ENCODE data around the gene ACTR3C. TPM values are rescaled to one million over a fixed set of nuclear protein-coding genes. Genes with fewer than 3 reads are reported as not detected.

The ACTR3C gene
- total RNA-seq, 1 experiment from 2014 or later: 2.2 TPM

DNA sequence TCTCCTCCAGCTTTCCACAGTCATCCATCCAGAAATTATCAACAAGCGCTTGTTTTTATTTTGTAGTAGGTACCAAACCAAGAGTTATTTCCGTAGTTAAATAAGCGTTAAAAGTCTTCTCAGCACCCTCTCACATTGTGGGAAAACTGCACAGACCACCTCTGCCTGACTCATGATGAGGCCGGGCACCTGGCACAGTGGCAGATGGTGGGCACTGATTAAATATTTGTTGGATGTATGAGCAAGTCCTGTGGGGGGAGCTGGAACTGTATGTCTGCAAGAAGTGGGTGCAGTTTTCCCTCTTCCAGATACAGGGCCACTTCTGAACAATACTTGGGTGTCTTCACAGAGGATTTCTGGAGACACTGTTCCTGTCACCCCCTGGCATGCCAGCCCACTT, 40.0 kb upstream of the ACTR3C start:
- Mint-ChIP-seq H3K27ac (no peak overlapping the region), H3K27me3 (ENCODE audit: low read depth) (peaks cover 1% of the 10 kb centered on the region), H3K9me3 (peaks cover 4 to 7% of the 10 kb centered on the region in 2 experiments; a peak in 3 of 5 replicates), H3K4me3 (no peak overlapping the region; a peak in 1 of 5 replicates), H3K36me3 (ENCODE audit: insufficient read depth in 1 of 3, low read depth in 3 of 3) (peaks cover 0 to 4% (median 0%) of the 10 kb centered on the region in 3 experiments; a peak in 1 of 7 replicates), H3K4me1 (peaks cover 43 to 44% of the 10 kb centered on the region in 2 experiments)
- Histone ChIP-seq H2BK12ac (ENCODE audit: insufficient read length, low read depth, low read length) (no peak overlapping the region), H3K79me1 (ENCODE audit: insufficient read depth, low read depth, low read length, poor library complexity, severe bottlenecking) (no peaks in the 10 kb centered on the region), H2BK120ac (ENCODE audit: low read depth, low read length, poor library complexity, severe bottlenecking) (no peak overlapping the region), H3K9me3 (ENCODE audit: control insufficient read depth, low read depth, low read length) (no peaks in the 10 kb centered on the region), H3K79me2 (ENCODE audit: insufficient read depth, low read length) (no peaks in the 10 kb centered on the region), H2BK20ac (ENCODE audit: low read depth, low read length, poor library complexity, severe bottlenecking) (no peak overlapping the region), H3K4ac (ENCODE audit: low read depth, low read length) (no peak overlapping the region), H3K14ac (ENCODE audit: insufficient read depth, low read length) (no peak overlapping the region), H2AFZ (ENCODE audit: low read length) (no peak overlapping the region), H3T11ph (ENCODE audit: low read length) (no peak overlapping the region), H2BK5ac (ENCODE audit: insufficient read length, low read length) (no peak overlapping the region), H2BK15ac (ENCODE audit: low read depth, low read length) (no peak overlapping the region), H3K23me2 (ENCODE audit: insufficient read length, low read depth, low read length, poor library complexity, severe bottlenecking) (peaks cover 6% of the 10 kb centered on the region), H4K8ac (replicated peaks; ENCODE audit: insufficient read length, low read depth, low read length) (no peak overlapping the region), H3K27ac (ENCODE audit: insufficient read length, low read depth, low read length) (no peak overlapping the region), H4K20me1 (ENCODE audit: control insufficient read depth, insufficient read depth, insufficient read length) (no peaks in the 10 kb centered on the region), H4K91ac (ENCODE audit: insufficient read length, low read depth, low read length) (no peak overlapping the region), H3K9ac (ENCODE audit: extremely low read depth, insufficient read length, low read length) (no peak overlapping the region), H3K4me2 (ENCODE audit: insufficient read depth, insufficient read length, low read length) (no peak overlapping the region), H3K18ac (ENCODE audit: insufficient read length, low read depth, low read length) (no peak overlapping the region), H3K56ac (ENCODE audit: insufficient read length, low read depth, low read length) (no peak overlapping the region), H3K4me1 (ENCODE audit: insufficient read depth, low read length) (no peaks in the 10 kb centered on the region), H3K27me3 (ENCODE audit: insufficient read depth, low read length) (no peaks in the 10 kb centered on the region), H3K23ac (ENCODE audit: insufficient read length, low read depth, low read length) (no peak overlapping the region), H4K5ac (ENCODE audit: insufficient read length, low read depth, low read length) (no peak overlapping the region), H2AK5ac (ENCODE audit: insufficient read length, low read length) (no peak overlapping the region)
- no peak for DNase-seq
- TF ChIP-seq, protein P1, sequence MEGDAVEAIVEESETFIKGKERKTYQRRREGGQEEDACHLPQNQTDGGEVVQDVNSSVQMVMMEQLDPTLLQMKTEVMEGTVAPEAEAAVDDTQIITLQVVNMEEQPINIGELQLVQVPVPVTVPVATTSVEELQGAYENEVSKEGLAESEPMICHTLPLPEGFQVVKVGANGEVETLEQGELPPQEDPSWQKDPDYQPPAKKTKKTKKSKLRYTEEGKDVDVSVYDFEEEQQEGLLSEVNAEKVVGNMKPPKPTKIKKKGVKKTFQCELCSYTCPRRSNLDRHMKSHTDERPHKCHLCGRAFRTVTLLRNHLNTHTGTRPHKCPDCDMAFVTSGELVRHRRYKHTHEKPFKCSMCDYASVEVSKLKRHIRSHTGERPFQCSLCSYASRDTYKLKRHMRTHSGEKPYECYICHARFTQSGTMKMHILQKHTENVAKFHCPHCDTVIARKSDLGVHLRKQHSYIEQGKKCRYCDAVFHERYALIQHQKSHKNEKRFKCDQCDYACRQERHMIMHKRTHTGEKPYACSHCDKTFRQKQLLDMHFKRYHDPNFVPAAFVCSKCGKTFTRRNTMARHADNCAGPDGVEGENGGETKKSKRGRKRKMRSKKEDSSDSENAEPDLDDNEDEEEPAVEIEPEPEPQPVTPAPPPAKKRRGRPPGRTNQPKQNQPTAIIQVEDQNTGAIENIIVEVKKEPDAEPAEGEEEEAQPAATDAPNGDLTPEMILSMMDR (conservative IDR thresholded peaks at IDR 0.05): no peak
- WGBS (ENCODE audit: extremely low coverage, insufficient read length, low lambda C conversion rate): no CpG with 5 or more reads among the region's 4 CpGs

All from H9 (cell line).